GM18858 (cell line): ENCODE measurements around the gene TMEM123.

Experiments used
- ATAC-seq: cut with Tn5 transposase; IDR thresholded peaks from one replicate; pipeline ENCODE4 v1.9.1; 2021; ENCODE audit not compliant: unreplicated experiment

The TMEM123 gene

GRCh38 chr11:102426570-102426969 is 26.0 kb downstream of the TMEM123 start:
- ATAC-seq = no peak

- no peak for ATAC-seq
Measured at GRCh38 chr11:102426000-102426399, 26.6 kb downstream of the TMEM123 start.

DNA sequence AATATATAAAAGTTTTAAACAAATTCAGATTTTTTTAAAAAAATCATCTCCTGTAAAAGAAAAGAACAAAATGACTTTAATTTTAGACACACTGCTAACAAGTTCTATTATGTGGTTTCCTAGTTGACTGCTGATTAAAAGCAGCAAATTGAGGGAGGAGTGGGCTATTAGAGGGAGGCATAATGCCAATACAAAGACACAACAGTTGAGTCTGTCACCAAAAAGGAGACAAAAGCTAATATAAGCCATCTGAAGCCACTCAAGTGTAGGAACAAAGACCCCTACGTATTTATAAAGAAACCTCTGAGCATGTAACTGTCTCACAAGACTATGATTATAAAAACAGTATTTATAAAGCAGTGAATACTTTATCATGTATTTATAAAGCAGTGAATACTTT is 28.6 kb downstream of the TMEM123 start:
- ATAC-seq = no peak

GRCh38 chr11:102422817-102423712 is 29.5 kb downstream of the TMEM123 start:
- ATAC-seq = no peak

- no peak for ATAC-seq
Measured at GRCh38 chr11:102421261-102421660, 31.3 kb downstream of the TMEM123 start.

GRCh38 chr11:102420547-102420946 is 32.0 kb downstream of the TMEM123 start:
- peak; percentile 78 for ATAC-seq

DNA sequence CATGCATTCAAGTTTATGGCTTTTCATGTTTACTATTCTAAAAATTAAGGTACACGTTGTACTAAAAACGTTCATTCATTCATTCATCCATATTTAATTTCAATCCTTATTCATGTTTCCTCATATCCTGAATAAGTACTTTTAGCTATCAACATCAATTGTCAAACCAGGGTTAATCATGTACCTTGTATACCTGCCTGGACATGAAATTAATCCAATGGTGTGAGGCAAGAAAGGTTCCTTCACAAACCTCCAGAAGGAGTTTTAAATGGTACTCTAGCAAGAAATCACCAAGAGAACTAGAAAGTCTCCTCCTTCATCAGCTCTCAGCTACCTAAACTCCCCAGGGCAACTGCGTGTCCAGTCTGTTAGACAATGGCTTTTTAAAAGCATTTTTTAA is 33.4 kb downstream of the TMEM123 start:
- no peak for ATAC-seq

GRCh38 chr11:102416976-102417375 is 35.6 kb downstream of the TMEM123 start:
- ATAC-seq = no peak

GRCh38 chr11:102415304-102415916 is 37.2 kb downstream of the TMEM123 start:
- no peak for ATAC-seq

DNA sequence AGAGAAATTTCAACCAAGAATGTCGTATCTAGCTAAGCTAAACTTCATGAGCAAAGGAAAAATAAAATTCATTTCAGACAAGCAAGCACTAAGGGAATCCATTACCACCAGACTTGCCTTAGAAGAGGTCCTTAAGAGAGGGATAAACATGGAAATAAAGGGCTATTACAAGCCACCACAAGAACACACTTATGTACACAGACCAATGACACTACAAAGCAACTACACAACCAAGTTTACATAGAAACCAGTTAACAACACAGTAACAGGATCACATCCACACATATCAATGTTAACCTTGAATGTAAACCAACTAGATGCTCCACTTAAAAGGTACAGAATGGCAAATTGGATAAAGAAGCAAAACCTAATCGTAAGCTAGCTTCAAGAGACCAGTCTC is 38.0 kb downstream of the TMEM123 start:
- ATAC-seq = no peak

DNA sequence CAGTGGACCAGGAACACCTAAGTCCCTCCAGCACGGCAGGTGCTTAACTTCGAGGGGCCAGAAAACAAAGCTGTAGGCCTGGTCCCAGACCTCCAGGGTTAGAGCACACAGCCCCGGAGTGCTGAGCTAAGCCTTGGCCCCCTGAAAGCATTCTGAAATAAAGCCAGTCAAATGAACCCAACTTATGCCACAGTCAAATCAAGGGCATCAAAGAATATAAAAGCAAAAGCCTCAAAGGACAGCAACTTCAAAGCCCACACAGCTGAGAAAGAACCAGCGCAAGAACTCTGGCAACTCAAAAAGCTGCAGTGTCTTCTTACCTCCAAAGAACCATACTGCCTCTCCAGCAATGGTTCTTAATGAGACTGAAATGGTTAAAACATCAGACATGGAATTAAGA is 39.1 kb downstream of the TMEM123 start:
- no peak for ATAC-seq

DNA sequence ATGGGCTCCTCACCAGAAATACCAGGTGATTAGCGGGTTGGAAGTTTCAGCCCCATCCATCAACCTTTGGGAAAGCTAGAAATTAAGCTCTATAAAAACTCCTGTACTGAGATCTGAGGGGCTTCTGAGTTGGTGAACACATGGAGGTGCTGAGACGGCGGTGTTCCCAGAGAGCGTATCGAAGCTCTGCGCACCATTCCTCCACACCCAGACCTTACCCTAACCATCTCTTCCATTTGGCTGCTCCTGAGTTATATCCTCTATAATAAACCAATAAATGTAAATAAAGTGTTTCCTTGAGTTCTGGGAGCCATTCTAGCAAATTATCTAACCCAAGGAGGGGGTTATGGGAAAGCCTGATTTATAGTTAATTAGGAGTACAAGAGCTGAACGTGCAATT is 41.4 kb downstream of the TMEM123 start:
- no peak for ATAC-seq

GRCh38 chr11:102410382-102410784 is 42.2 kb downstream of the TMEM123 start:
- ATAC-seq = no peak

GRCh38 chr11:102408339-102408738 is 44.2 kb downstream of the TMEM123 start:
- ATAC-seq = no peak

- no peak for ATAC-seq
Measured at GRCh38 chr11:102407901-102408300, 44.7 kb downstream of the TMEM123 start.

- ATAC-seq = no peak
Measured at GRCh38 chr11:102406099-102406498, 46.5 kb downstream of the TMEM123 start.

GRCh38 chr11:102405501-102405900 is 47.1 kb downstream of the TMEM123 start:
- no peak for ATAC-seq

DNA sequence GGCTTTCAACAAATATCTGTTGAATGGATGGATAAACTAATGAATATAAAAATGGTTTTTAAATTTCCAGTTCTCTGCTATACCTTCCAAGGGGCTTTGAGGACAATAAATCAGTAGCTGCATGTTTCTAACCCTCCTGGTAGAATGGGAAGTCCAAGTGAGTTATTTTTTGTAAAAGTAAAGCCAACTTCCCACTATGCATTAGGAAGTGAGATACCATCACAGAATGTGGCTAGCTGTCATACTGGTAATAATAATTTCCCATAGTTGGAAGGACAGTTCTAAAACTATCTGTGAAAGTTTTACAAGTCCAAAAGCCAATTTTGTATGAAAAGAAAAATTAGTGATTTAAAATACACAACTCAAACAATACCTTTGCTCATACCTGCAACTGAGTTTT is 50.0 kb downstream of the TMEM123 start:
- ATAC-seq = no peak

DNA sequence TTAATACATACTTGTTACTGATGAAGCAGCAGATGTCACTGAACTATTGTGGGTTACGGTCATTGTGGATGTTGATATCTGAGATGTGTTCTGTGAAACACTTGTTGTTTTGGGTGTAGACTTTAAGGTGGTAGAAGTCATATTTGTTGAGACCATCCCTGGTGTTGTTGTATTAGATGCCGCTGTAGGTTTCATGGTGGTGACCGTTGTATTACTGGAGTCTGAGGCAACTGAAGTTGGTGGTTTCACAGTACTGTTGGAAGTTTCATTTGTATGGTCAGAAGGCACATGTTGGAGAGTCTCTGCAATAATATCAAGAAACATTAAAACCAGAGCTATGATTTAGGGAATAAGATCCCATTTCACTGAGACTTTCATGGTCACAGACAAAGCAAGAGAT is 50.7 kb downstream of the TMEM123 start:
- no peak for ATAC-seq

DNA sequence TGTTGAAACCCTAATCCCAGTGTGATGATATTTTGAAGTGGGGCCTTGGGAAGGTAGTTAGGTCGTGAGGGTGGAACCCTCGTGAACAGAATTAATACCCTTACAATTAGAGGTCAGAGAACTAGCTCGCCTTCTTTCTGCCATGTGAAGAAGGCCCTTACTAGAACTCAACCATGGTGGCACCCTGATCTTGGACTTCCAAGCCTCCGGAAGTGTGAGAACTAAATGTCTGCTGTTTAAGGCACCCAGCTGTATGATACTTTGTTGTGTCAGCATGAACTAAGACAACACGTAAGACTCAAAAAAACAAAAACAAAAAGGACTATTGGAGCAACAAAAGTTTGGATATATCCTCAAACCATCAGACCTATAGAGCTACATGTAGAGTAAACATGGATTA is 52.0 kb downstream of the TMEM123 start:
- no peak for ATAC-seq

- ATAC-seq = no peak
Measured at GRCh38 chr11:102399189-102399588, 53.4 kb downstream of the TMEM123 start.

DNA sequence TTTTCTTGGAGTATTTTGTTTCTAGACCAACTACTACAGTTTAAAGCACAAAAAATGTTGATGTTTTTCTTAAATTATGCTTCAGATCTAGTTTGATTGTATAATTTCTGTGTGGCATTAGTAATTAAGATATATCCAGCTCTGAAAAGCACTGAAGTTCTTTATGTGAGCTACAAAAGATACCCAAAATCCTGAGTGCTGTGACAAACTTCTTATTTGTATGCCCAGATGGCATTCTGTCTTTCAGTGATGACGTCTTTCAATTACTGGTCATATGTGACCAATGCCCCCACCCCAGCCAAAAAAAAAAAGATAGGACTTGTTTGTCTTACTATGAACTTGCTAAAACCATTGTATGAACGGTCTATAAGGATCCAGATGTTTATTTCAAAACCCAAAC is 54.3 kb downstream of the TMEM123 start:
- ATAC-seq = no peak
